GM21576 (cell line): Measurements from ENCODE around the gene NCKAP5L.

ENCODE experiments used
- ATAC-seq: cut with Tn5 transposase; IDR thresholded peaks from one replicate; pipeline ENCODE4 v1.9.1; 2021; ENCODE audit warnings: mild to moderate bottlenecking, moderate library complexity; ENCODE audit not compliant: unreplicated experiment

The NCKAP5L gene

DNA sequence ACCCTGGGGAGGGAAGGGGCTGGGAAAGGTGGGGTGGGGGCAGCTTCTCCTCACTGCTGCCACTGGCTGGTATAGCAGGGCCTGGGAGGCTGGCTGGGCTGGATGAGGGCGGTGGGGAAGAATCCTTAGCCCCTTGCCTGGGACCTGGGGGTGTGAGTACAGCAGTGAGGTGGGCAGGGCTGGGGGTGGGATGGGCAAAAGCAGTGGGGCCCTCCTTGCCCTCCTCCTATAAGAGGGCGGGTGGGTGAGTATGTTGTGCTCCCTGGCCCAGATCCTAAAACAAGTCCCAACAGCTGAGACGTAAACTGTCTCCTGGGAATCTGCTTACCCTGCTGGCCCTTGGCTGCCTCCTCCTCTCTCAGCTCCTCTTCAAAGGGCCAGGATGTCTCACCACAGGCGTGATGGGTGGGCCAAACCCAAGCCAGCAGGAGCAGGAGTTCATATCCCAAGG lies 2.2 kb downstream of the NCKAP5L start:
- ATAC-seq = no peak

DNA sequence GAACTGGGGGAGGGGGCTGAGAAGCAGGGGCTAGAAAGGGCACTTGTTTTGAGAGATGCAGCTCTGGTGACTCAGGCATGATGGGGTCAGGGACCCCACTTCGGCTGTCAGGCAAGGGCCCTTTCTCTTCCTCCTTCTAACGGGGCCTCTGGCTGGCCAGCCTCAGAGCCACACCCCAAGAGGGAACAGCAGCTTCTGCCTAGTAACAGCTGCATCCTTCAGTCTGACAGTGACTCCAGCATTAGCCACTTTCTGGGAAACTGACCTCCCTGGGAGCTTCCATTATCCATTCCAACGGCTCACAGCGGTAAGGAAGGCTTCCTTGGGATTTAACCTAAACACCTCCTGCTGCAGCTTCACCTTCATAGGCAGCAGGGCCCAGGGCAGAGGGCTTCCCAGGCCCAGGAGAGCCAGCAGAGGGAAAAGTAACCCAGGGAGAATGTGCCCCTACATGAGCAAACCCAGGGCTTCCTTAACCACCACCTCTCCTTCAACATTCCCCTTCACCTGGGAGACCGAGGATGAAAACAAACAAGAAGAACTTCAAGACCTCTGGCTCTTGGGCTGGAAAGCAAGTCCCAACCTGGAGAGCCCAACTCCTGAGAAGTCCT lies 2.7 kb downstream of the NCKAP5L start:
- ATAC-seq = no peak

- no peak for ATAC-seq
These were observed 3.3 kb downstream of the NCKAP5L start for GRCh38 chr12:49824895-49825294.

GRCh38 chr12:49824416-49824815 lies 3.8 kb downstream of the NCKAP5L start:
- no peak for ATAC-seq

GRCh38 chr12:49823951-49824350 lies 4.3 kb downstream of the NCKAP5L start:
- ATAC-seq = no peak

GRCh38 chr12:49823350-49823749 lies 4.9 kb downstream of the NCKAP5L start:
- no peak for ATAC-seq

GRCh38 chr12:49821373-49822287 lies 6.6 kb downstream of the NCKAP5L start:
- ATAC-seq = no peak

DNA sequence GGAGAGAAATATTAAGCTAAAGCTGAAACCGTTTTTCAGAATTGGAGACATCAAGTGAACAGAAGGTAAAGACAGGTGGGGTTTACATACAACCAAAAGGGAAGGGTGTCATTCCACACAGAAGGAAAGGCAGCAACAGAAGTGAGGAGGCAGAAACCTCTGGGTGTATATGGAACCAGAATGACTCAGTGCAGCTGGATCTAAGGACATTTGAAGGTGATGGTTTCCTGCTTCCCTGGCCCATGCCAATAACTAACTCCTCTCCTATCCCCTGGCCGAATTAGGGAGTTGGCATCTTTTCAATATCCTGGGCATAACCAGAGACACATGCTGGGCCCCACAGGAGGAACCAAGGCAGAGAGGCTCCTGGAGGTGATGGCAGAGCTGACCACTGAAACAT lies 8.4 kb downstream of the NCKAP5L start:
- no peak for ATAC-seq

DNA sequence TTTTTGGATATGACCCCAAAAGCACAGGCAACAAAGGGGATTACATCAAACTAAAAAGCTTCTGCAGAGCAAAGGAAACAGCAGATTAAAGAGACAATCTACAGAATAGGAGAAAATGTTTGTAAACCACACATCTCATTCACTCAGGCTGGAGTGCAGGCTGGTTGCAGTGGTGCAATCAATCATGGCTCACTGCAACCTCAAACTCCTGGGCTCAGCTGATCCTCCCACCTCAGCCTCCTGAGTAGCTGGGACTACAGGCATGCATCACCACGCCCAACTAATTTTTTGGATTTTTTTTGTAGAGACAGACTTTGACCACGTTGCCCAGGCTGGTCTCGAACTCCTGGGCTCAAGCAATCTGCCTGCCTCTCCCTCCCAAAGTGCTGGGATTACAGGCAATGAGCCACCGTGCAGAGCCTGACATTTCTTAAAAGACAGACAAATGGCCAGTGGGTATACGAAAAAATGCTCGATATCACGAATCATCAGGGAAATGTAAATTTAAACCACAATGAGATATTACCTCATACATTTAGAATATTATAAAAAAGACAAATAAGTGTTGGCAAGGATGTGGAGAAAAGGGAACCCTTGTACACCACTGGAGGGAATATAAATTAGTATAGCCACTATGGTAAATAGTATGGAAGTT lies 9.8 kb downstream of the NCKAP5L start:
- ATAC-seq = no peak

- no peak for ATAC-seq
These were observed 15.1 kb downstream of the NCKAP5L start for GRCh38 chr12:49813131-49813530.

DNA sequence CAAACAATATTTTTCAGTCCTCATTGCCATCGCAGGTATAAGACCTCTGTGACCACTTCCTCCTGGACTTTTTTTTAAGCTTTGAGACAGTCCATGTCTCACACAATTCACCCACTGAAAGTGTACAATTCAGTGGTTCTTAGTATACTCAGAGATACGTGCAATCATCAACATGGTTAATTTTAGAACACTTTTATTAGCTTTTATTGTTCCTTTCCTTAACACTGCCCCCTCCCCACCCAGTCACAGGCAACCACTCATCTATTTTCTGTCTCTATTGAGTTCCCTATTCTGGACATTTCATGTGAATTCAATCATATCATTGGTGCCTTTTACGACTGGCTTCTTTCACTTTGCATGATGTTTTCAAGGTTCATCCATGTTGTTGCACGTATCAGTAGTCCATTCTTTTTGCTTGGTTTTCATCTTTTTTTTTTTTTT lies 16.2 kb downstream of the NCKAP5L start:
- no peak for ATAC-seq

- ATAC-seq = no peak
These were observed 17.1 kb downstream of the NCKAP5L start for GRCh38 chr12:49811136-49811535.

GRCh38 chr12:49809906-49810389 lies 18.3 kb downstream of the NCKAP5L start:
- no peak for ATAC-seq

DNA sequence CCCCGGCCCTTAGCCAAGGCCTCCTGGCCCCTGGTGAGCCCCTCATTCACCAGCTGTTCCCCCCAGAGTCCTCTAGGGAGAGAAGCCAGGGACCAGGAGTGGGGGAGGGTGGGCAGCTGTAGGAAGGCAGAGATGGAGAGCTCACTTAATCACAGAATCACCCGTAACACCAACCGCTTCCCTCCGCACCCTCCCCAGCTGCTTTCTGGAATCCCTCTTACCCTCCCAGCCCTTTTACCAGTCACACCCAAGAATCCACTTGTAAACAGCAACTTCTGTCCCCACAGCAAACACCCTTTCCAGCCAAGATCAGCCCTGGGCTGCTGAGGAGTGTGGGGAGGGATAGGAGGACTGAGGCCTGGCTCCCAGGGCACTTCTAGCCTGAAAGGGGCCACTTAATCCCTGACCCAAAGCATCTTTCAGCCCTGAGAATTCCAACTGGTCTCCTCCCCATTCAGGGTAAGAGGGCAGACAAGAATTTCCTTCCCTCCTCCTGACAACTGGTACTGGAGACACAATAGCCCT lies 18.8 kb downstream of the NCKAP5L start:
- no peak for ATAC-seq

GRCh38 chr12:49808686-49809380 lies 19.4 kb downstream of the NCKAP5L start:
- ATAC-seq = no peak

DNA sequence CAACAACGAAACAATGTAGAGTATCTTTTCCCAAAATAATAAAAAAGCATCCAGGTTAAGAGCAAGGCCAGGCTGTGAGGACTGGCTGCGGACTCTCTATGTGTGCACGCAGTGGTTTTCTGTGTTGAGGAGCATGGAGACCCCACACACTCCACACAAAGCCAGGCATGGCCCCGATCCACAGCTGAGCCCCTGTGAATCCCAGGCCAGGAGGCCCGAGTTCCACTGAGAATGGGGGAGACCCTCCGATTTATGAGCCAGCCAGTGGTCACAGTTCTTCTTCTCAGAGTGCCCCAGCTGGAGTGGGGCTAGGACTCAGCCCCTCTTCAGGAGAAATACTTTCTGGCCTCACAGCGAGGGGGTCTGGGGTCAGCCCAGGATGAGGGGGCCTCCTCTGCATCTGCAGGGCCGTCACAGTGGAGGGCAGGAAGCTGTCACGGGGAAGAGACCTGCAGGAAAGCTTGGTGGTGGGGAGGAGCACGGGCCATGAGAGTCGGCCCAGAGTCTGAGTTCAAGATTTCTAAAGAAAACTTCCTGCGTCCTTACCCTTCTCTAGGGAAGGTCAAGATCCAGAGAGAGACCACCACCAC lies 20.1 kb downstream of the NCKAP5L start:
- no peak for ATAC-seq

- ATAC-seq = no peak
These were observed 21.3 kb downstream of the NCKAP5L start for GRCh38 chr12:49806877-49807276.

DNA sequence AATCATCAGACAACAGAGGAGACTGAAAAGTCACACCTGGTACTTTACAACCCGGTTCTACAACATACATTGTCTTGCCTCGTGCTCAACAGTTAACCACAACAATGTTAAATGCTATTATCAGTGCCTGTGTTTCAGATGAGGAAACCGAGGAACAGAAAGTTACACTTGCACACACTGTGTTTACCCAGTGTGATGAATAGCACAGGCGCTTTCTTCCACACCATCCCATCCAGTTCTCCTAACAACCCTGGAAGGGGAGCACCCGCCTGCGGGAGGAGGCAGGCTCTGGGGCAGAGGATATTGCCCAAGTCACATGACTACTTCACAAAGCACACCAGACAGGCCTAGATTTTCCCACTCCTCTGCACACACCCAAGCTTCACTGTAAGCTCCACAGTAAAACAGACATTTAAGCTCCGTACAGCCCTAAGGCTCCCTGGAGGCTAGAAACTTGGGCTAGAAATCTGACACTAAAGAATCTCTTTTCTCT lies 21.8 kb downstream of the NCKAP5L start:
- ATAC-seq = no peak

- ATAC-seq = no peak
These were observed 22.8 kb downstream of the NCKAP5L start for GRCh38 chr12:49805409-49805808.

GRCh38 chr12:49804821-49805220 lies 23.4 kb downstream of the NCKAP5L start:
- no peak for ATAC-seq
